ENCODE measurements around the gene GFAP. TPM values are rescaled to one million over a fixed set of nuclear protein-coding genes. Genes with fewer than 3 reads are reported as not detected.

Gene GFAP
- total RNA-seq, 1 experiment from 2014 or later = not detected

DNA sequence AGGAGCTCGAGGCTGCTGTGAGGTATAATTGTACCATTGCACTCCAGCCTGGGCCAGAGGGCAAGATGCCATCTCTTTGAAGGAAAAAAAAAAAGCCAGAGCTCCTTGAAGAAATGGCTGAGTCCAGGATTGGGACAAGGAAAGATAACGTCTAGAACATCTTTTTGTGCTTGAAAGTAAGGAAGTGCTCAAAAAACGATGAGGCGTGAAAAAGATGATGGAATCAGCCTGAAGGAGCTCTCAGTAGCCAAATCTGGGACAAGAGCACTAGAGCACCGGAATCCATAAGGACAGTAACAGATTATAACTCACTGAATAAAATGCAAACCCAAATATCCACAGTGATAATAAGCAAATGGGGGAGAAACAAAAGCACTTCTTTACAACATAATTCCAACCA is 38.2 kb downstream of the GFAP start:
- no peak overlapping the region for H3K4me3 Mint-ChIP-seq (ENCODE audit: low read depth, unreplicated experiment)
- no peaks in the 10 kb centered on the region for H3K27me3 Mint-ChIP-seq (ENCODE audit: unreplicated experiment)
- TF ChIP-seq, protein P1, sequence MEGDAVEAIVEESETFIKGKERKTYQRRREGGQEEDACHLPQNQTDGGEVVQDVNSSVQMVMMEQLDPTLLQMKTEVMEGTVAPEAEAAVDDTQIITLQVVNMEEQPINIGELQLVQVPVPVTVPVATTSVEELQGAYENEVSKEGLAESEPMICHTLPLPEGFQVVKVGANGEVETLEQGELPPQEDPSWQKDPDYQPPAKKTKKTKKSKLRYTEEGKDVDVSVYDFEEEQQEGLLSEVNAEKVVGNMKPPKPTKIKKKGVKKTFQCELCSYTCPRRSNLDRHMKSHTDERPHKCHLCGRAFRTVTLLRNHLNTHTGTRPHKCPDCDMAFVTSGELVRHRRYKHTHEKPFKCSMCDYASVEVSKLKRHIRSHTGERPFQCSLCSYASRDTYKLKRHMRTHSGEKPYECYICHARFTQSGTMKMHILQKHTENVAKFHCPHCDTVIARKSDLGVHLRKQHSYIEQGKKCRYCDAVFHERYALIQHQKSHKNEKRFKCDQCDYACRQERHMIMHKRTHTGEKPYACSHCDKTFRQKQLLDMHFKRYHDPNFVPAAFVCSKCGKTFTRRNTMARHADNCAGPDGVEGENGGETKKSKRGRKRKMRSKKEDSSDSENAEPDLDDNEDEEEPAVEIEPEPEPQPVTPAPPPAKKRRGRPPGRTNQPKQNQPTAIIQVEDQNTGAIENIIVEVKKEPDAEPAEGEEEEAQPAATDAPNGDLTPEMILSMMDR (IDR thresholded peaks at IDR 0.05; ENCODE audit: unreplicated experiment) = no peak
- H3K36me3 Mint-ChIP-seq (ENCODE audit: insufficient read depth, unreplicated experiment) = peaks cover 71% of the 10 kb centered on the region
- H3K9me3 Mint-ChIP-seq (ENCODE audit: low read depth, unreplicated experiment) = no peaks in the 10 kb centered on the region
- intact Hi-C loops (cut with micrococcal nuclease; ENCODE audit: unreplicated experiment) = no loop called here
- no TSS peak for BruUV-seq (replicated peaks)
- no peak overlapping the region for H3K27ac Mint-ChIP-seq (ENCODE audit: unreplicated experiment)
- CTCF ChIA-PET = interaction anchor here (0.6 to 3.1 kb wide), 5 partner anchors 10 to 104 kb away, joined by 3 to 27 read pairs (median 5); no protein-coding TSS in a partner anchor
- DNase-seq = no peak
- no peaks in the 10 kb centered on the region for H3K4me1 Mint-ChIP-seq (ENCODE audit: low read depth, unreplicated experiment)

DNA sequence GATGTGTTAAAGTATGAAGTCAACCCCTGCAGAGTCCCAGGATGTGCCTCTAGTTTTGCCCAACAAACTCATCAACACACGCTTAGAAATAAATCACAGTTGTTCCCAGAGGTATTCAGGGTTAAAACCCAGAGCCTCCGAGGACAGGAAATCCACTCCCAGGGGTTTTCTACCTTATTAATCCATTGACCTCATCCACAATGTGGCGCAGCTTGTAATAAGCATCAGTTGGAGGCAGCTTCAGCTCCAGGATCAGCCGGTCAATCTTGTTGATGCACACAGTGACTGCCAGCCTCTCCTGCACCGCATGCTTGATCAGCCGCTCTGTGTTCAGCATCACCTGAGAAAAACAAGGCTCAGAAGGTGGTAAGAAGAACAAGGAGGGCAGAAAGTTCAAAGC is 39.5 kb downstream of the GFAP start:
- BruUV-seq (replicated peaks) = no TSS peak
- DNase-seq = no peak
- CTCF ChIA-PET = no interaction called here
- no peaks in the 10 kb centered on the region for H3K27me3 Mint-ChIP-seq (ENCODE audit: unreplicated experiment)
- intact Hi-C loops (cut with micrococcal nuclease; ENCODE audit: unreplicated experiment) = no loop called here
- H3K9me3 Mint-ChIP-seq (ENCODE audit: low read depth, unreplicated experiment) = no peaks in the 10 kb centered on the region
- H3K4me3 Mint-ChIP-seq (ENCODE audit: low read depth, unreplicated experiment) = no peak overlapping the region
- H3K27ac Mint-ChIP-seq (ENCODE audit: unreplicated experiment) = no peak overlapping the region
- H3K36me3 Mint-ChIP-seq (ENCODE audit: insufficient read depth, unreplicated experiment) = peaks cover 75% of the 10 kb centered on the region
- no peaks in the 10 kb centered on the region for H3K4me1 Mint-ChIP-seq (ENCODE audit: low read depth, unreplicated experiment)
- TF ChIP-seq, protein P1 (IDR thresholded peaks at IDR 0.05; ENCODE audit: unreplicated experiment) = no peak

- H3K9me3 Mint-ChIP-seq (ENCODE audit: low read depth, unreplicated experiment) = no peaks in the 10 kb centered on the region
- no peak overlapping the region for H3K4me3 Mint-ChIP-seq (ENCODE audit: low read depth, unreplicated experiment)
- TF ChIP-seq, protein P1 (IDR thresholded peaks at IDR 0.05; ENCODE audit: unreplicated experiment) = no peak
- no peaks in the 10 kb centered on the region for H3K4me1 Mint-ChIP-seq (ENCODE audit: low read depth, unreplicated experiment)
- peaks cover 68% of the 10 kb centered on the region for H3K36me3 Mint-ChIP-seq (ENCODE audit: insufficient read depth, unreplicated experiment)
- H3K27ac Mint-ChIP-seq (ENCODE audit: unreplicated experiment) = no peak overlapping the region
- intact Hi-C loops (cut with micrococcal nuclease; ENCODE audit: unreplicated experiment) = no loop called here
- no TSS peak for BruUV-seq (replicated peaks)
- no peaks in the 10 kb centered on the region for H3K27me3 Mint-ChIP-seq (ENCODE audit: unreplicated experiment)
- no peak for DNase-seq
- CTCF ChIA-PET = no interaction called here
These were observed 43.0 kb downstream of the GFAP start for GRCh38 chr17:44872131-44872768.

DNA sequence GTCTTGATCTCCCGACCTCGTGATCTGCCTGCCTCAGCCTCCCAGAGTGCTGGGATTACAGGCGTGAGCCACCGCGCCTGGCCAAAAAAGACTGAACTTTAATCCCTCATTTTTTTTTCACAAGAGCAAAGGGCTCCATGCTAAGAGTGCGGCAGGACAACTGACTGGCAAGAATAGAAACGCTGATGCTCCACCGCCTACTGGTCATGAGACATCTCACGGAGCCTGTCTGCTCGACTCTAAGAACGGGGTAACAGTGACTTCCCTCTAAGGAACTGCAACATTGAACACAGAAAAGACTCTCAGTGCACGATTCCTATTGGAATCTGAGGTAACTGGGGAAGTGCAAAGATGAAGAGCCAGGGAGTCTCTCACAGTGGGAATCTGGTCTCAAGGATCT is 43.7 kb downstream of the GFAP start:
- intact Hi-C loops (cut with micrococcal nuclease; ENCODE audit: unreplicated experiment) = no loop called here
- H3K27ac Mint-ChIP-seq (ENCODE audit: unreplicated experiment) = no peak overlapping the region
- no peak for DNase-seq
- H3K9me3 Mint-ChIP-seq (ENCODE audit: low read depth, unreplicated experiment) = no peaks in the 10 kb centered on the region
- CTCF ChIA-PET = no interaction called here
- H3K27me3 Mint-ChIP-seq (ENCODE audit: unreplicated experiment) = no peaks in the 10 kb centered on the region
- H3K4me1 Mint-ChIP-seq (ENCODE audit: low read depth, unreplicated experiment) = no peaks in the 10 kb centered on the region
- peaks cover 64% of the 10 kb centered on the region for H3K36me3 Mint-ChIP-seq (ENCODE audit: insufficient read depth, unreplicated experiment)
- H3K4me3 Mint-ChIP-seq (ENCODE audit: low read depth, unreplicated experiment) = no peak overlapping the region
- BruUV-seq (replicated peaks) = no TSS peak
- TF ChIP-seq, protein P1 (IDR thresholded peaks at IDR 0.05; ENCODE audit: unreplicated experiment) = no peak
